Measurements from ENCODE around the gene CREB5.
"Not testable (repeated sequence)": the region's sequence is repeated elsewhere in the genome, so short reads cannot be mapped to it uniquely, and the experiment has no call there.

Gene CREB5

GRCh38 chr7:28597284-28597683 lies 185.0 kb downstream of the CREB5 start:
- Histone ChIP-seq H3K4me1 (ENCODE audit: insufficient read depth, low read length) (no peaks in the 10 kb centered on the region), H3K4me3 (ENCODE audit: low read length) (no peak overlapping the region), H2AFZ (ENCODE audit: low read depth, low read length) (no peak overlapping the region), H3K36me3 (ENCODE audit: insufficient read depth, low read length) (no peaks in the 10 kb centered on the region), H3K9me3 (ENCODE audit: low read length) (no peaks in the 10 kb centered on the region), H3K27me3 (ENCODE audit: insufficient read depth, low read length) (no peaks in the 10 kb centered on the region)

DNA sequence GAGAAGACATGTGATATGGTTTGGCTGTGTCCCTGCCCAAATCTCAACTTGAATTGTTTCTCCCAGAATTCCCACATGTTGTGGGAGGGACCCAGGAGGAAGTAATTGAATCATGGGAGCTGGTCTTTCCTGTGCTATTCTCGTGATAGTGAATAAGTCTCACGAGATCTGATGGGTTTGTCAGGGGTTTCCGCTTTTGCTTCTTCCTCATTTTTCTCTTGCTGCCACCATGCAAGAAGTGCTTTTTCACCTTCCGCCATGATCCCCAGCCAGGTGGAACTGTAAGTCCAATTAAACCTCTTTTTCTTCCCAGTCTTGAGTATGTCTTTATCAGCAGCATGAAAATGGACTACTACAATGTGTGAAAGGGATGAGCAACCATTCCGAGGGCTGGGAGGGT lies 185.7 kb downstream of the CREB5 start:
- not testable (repeated sequence) for H2AFZ ChIP-seq (ENCODE audit: low read depth, low read length); H3K9me3 ChIP-seq (ENCODE audit: low read length); H3K36me3 ChIP-seq (ENCODE audit: insufficient read depth, low read length); H3K27me3 ChIP-seq (ENCODE audit: insufficient read depth, low read length); H3K4me1 ChIP-seq (ENCODE audit: insufficient read depth, low read length); H3K4me3 ChIP-seq (ENCODE audit: low read length)

- no peaks in the 10 kb centered on the region for H3K27me3 ChIP-seq (ENCODE audit: insufficient read depth, low read length)
- H3K9me3 ChIP-seq (ENCODE audit: low read length), result no peaks in the 10 kb centered on the region
- H3K4me1 ChIP-seq (ENCODE audit: insufficient read depth, low read length), result no peaks in the 10 kb centered on the region
- H3K36me3 ChIP-seq (ENCODE audit: insufficient read depth, low read length), result no peaks in the 10 kb centered on the region
- no peak overlapping the region for H2AFZ ChIP-seq (ENCODE audit: low read depth, low read length)
- H3K4me3 ChIP-seq (ENCODE audit: low read length), result no peak overlapping the region
These were observed 186.3 kb downstream of the CREB5 start for GRCh38 chr7:28598586-28598985.

GRCh38 chr7:28599411-28599810 lies 187.1 kb downstream of the CREB5 start:
- Histone ChIP-seq H3K4me1 (ENCODE audit: insufficient read depth, low read length) (no peaks in the 10 kb centered on the region), H3K9me3 (ENCODE audit: low read length) (no peaks in the 10 kb centered on the region), H2AFZ (ENCODE audit: low read depth, low read length) (no peak overlapping the region), H3K4me3 (ENCODE audit: low read length) (no peak overlapping the region), H3K36me3 (ENCODE audit: insufficient read depth, low read length) (no peaks in the 10 kb centered on the region), H3K27me3 (ENCODE audit: insufficient read depth, low read length) (no peaks in the 10 kb centered on the region)

GRCh38 chr7:28602282-28602681 lies 190.0 kb downstream of the CREB5 start:
- Histone ChIP-seq H3K4me1 (ENCODE audit: insufficient read depth, low read length) (no peaks in the 10 kb centered on the region), H2AFZ (ENCODE audit: low read depth, low read length) (no peak overlapping the region), H3K9me3 (ENCODE audit: low read length) (no peaks in the 10 kb centered on the region), H3K36me3 (ENCODE audit: insufficient read depth, low read length) (no peaks in the 10 kb centered on the region), H3K27me3 (ENCODE audit: insufficient read depth, low read length) (no peaks in the 10 kb centered on the region), H3K4me3 (ENCODE audit: low read length) (no peak overlapping the region)

DNA sequence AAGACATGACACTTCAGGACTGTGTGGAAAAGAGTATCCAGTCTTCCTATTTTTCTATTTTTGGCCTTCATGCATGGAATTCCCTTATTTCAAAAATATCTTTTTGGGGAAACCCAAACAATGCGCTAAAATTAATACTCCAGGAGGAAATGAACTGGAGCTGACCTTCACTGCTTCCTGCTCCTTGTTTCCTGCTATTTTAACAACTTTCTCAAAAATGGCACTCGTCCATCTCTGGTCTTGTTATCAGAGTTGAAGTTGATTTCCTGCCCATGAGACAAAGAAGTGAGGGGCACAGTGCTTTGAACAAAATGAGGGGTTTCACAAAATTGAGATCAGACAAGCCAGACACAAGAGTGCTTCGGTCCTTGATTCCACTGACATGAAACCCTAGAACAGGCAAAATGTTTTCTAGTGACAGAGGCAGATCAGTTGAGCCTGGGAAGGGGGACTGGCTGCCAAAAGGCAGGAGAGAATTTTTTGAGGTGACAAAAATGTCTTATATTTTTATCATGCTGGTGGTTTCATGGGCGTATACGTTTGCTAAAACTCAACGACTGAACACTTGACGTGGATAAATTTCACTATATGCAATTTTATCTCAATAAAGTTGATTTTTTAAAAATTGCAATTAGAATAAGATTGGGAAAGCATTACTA lies 193.2 kb downstream of the CREB5 start:
- no peaks in the 10 kb centered on the region for H3K4me1 ChIP-seq (ENCODE audit: insufficient read depth, low read length)
- H3K4me3 ChIP-seq (ENCODE audit: low read length), result no peak overlapping the region
- H3K27me3 ChIP-seq (ENCODE audit: insufficient read depth, low read length), result no peaks in the 10 kb centered on the region
- H3K9me3 ChIP-seq (ENCODE audit: low read length), result no peaks in the 10 kb centered on the region
- no peak overlapping the region for H2AFZ ChIP-seq (ENCODE audit: low read depth, low read length)
- no peaks in the 10 kb centered on the region for H3K36me3 ChIP-seq (ENCODE audit: insufficient read depth, low read length)

DNA sequence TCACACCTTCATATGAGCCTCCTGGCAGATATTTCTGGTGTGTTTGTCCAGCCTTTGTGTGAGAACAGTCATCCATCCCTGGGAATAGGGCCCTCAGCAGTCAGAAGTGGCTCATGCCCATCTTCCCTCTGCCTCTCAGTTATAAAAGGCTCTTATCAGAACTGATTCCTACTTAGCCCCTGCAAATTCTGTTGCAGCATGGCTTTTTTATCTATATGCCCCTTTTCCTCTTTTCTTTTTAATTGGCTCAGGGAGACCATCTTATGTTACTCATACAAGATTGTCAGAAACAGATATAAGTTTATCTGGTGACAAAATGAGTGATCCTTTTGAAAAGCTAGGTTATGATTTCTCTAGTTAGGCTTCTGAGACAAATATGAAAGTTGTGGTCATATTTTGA lies 194.1 kb downstream of the CREB5 start:
- Histone ChIP-seq H3K4me1 (ENCODE audit: insufficient read depth, low read length) (no peaks in the 10 kb centered on the region), H3K36me3 (ENCODE audit: insufficient read depth, low read length) (no peaks in the 10 kb centered on the region), H2AFZ (ENCODE audit: low read depth, low read length) (no peak overlapping the region), H3K4me3 (ENCODE audit: low read length) (no peak overlapping the region), H3K27me3 (ENCODE audit: insufficient read depth, low read length) (no peaks in the 10 kb centered on the region), H3K9me3 (ENCODE audit: low read length) (no peaks in the 10 kb centered on the region)

DNA sequence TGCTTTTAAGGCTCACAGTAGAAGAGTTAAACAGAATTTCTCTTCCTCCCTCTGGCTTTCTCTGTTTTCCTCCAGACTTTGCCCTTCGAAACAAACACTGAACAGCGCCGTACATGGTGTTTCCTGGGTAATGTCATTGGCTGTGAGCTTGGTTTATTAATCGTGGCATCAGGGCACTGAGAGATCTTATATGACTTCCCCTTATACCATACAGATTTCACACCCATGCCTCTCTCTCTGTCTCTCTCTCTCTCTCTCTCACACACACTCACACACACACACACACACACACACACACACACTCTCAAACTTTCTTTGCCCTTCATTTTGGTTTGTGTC lies 195.5 kb downstream of the CREB5 start:
- Histone ChIP-seq H3K9me3 (ENCODE audit: low read length) (no peaks in the 10 kb centered on the region), H3K27me3 (ENCODE audit: insufficient read depth, low read length) (no peaks in the 10 kb centered on the region), H3K4me3 (ENCODE audit: low read length) (no peak overlapping the region), H2AFZ (ENCODE audit: low read depth, low read length) (no peak overlapping the region), H3K36me3 (ENCODE audit: insufficient read depth, low read length) (no peaks in the 10 kb centered on the region), H3K4me1 (ENCODE audit: insufficient read depth, low read length) (no peaks in the 10 kb centered on the region)

DNA sequence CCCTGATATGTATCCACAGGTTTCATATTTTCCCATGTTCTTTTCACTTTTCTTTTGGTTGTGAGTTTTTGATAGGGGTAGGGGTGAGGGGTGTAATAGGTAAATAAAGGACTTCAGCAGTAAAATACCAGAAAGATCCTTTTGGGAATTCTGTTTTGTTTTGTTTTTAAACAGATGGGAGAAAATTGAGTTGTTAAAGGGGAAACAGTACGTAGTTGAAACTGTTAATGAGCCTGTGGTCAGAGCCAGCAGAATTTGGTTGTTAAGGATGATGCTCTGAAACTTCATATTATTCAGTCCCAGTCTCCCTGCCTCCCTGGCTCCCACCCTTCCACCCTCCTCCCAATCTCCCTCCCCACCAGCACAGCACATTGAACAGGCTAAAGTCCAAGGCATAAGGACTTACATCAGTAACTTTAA lies 195.9 kb downstream of the CREB5 start:
- H2AFZ ChIP-seq (ENCODE audit: low read depth, low read length), result no peak overlapping the region
- H3K36me3 ChIP-seq (ENCODE audit: insufficient read depth, low read length), result no peaks in the 10 kb centered on the region
- H3K4me1 ChIP-seq (ENCODE audit: insufficient read depth, low read length), result no peaks in the 10 kb centered on the region
- no peaks in the 10 kb centered on the region for H3K9me3 ChIP-seq (ENCODE audit: low read length)
- no peak overlapping the region for H3K4me3 ChIP-seq (ENCODE audit: low read length)
- H3K27me3 ChIP-seq (ENCODE audit: insufficient read depth, low read length), result no peaks in the 10 kb centered on the region

DNA sequence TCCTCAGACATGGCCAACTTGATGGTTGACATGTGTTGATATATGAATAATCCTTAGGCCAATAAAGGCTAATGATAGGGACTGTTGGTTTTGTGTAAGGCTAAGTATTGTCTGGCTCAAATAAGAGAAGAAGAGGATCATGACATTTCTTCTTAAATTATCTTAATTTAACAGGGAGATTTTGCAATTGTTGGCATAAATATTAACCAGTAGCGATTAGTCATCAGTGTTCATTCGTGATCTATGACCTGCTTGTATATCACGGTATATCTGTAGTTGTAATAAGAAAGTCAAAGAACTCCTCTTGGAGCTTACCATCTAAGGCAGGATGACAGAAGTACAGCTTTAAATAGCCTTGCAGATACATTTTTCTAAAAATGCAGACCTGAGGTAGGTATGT lies 196.4 kb downstream of the CREB5 start:
- Histone ChIP-seq H3K9me3 (ENCODE audit: low read length) (no peaks in the 10 kb centered on the region), H3K4me3 (ENCODE audit: low read length) (no peak overlapping the region), H3K27me3 (ENCODE audit: insufficient read depth, low read length) (no peaks in the 10 kb centered on the region), H2AFZ (ENCODE audit: low read depth, low read length) (no peak overlapping the region), H3K4me1 (ENCODE audit: insufficient read depth, low read length) (no peaks in the 10 kb centered on the region), H3K36me3 (ENCODE audit: insufficient read depth, low read length) (no peaks in the 10 kb centered on the region)

GRCh38 chr7:28609608-28610007 lies 197.3 kb downstream of the CREB5 start:
- Histone ChIP-seq H3K27me3 (ENCODE audit: insufficient read depth, low read length) (no peaks in the 10 kb centered on the region), H3K36me3 (ENCODE audit: insufficient read depth, low read length) (no peaks in the 10 kb centered on the region), H3K9me3 (ENCODE audit: low read length) (no peaks in the 10 kb centered on the region), H2AFZ (ENCODE audit: low read depth, low read length) (no peak overlapping the region), H3K4me1 (ENCODE audit: insufficient read depth, low read length) (no peaks in the 10 kb centered on the region), H3K4me3 (ENCODE audit: low read length) (no peak overlapping the region)

DNA sequence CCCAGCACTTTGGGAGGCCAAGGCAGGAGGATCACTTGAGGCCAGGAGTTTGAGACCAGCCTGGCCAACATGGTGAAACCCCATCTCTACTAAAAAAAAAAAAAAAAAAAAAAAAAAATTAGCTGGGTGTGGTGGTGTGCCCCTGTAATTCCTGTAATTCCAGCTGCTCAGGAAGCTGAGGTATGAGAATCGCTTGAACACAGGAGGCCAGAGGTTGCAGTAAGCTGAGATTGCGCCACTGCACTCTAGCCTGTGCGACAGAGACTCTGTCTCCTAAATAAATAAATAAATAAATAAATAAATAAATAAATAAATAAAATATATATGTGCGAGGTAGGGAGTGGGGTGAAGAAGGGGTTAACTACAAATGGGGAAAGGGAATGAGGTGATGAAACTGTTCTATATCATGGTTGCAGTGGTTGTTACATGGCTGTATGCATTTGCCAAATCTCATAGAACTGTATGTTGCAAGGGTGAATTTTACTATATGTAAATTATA lies 199.1 kb downstream of the CREB5 start:
- H2AFZ ChIP-seq (ENCODE audit: low read depth, low read length); H3K36me3 ChIP-seq (ENCODE audit: insufficient read depth, low read length); H3K4me1 ChIP-seq (ENCODE audit: insufficient read depth, low read length); H3K4me3 ChIP-seq (ENCODE audit: low read length); H3K27me3 ChIP-seq (ENCODE audit: insufficient read depth, low read length); H3K9me3 ChIP-seq (ENCODE audit: low read length): not testable (repeated sequence)

- Histone ChIP-seq H3K4me1 (ENCODE audit: insufficient read depth, low read length) (no peaks in the 10 kb centered on the region), H3K9me3 (ENCODE audit: low read length) (no peaks in the 10 kb centered on the region), H3K27me3 (ENCODE audit: insufficient read depth, low read length) (no peaks in the 10 kb centered on the region), H3K4me3 (ENCODE audit: low read length) (no peak overlapping the region), H3K36me3 (ENCODE audit: insufficient read depth, low read length) (no peaks in the 10 kb centered on the region), H2AFZ (ENCODE audit: low read depth, low read length) (no peak overlapping the region)
These were observed 200.9 kb downstream of the CREB5 start for GRCh38 chr7:28613262-28613661.

- Histone ChIP-seq H3K36me3 (ENCODE audit: insufficient read depth, low read length) (no peaks in the 10 kb centered on the region), H2AFZ (ENCODE audit: low read depth, low read length) (no peak overlapping the region), H3K9me3 (ENCODE audit: low read length) (no peaks in the 10 kb centered on the region), H3K4me1 (ENCODE audit: insufficient read depth, low read length) (no peaks in the 10 kb centered on the region), H3K27me3 (ENCODE audit: insufficient read depth, low read length) (no peaks in the 10 kb centered on the region), H3K4me3 (ENCODE audit: low read length) (no peak overlapping the region)
These were observed 202.8 kb downstream of the CREB5 start for GRCh38 chr7:28615091-28615490.
